ENCODE measurements around the gene VDAC1. TPM values are rescaled to one million over a fixed set of nuclear protein-coding genes. Genes with fewer than 3 reads are reported as not detected.
A peak's percentile ranks its signal among the peaks of the same experiment; 100 is the strongest.
"Not testable (repeated sequence)": the region's sequence is repeated elsewhere in the genome, so short reads cannot be mapped to it uniquely, and the experiment has no call there.

The VDAC1 gene, protein sequence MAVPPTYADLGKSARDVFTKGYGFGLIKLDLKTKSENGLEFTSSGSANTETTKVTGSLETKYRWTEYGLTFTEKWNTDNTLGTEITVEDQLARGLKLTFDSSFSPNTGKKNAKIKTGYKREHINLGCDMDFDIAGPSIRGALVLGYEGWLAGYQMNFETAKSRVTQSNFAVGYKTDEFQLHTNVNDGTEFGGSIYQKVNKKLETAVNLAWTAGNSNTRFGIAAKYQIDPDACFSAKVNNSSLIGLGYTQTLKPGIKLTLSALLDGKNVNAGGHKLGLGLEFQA
- 200 TPM for polyA plus RNA-seq (ENCODE audit: insufficient read length)
- long read RNA-seq, donor 1, transcript VDAC1-202 (9 exons, 1,807 nt): minor isoform, 25 of 159 reads
- long read RNA-seq, donor 1, transcript VDAC1-203 (9 exons, 1,873 nt): major isoform, 61 of 159 reads
- long read RNA-seq, donor 1, transcript VDAC1-207 (4 exons, 635 nt): minor isoform, 23 of 159 reads
- long read RNA-seq, donor 1, partial matches to known transcripts: 49 of 159 reads
- long read RNA-seq, donor 1, other reads (novel, unspliced or antisense): 0 of 159 reads
- long read RNA-seq, donor 2, transcript VDAC1-203 (9 exons, 1,873 nt): major isoform, 46 of 85 reads
- long read RNA-seq, donor 2, transcript VDAC1-202 (9 exons, 1,807 nt): minor isoform, 11 of 85 reads
- long read RNA-seq, donor 2, transcript VDAC1-207 (4 exons, 635 nt): minor isoform, 17 of 85 reads
- long read RNA-seq, donor 2, partial matches to known transcripts: 10 of 85 reads
- long read RNA-seq, donor 2, other reads (novel, unspliced or antisense): 0 of 85 reads
- long read RNA-seq, donor 3, transcript VDAC1-203 (9 exons, 1,873 nt): minor isoform, 33 of 87 reads
- long read RNA-seq, donor 3, transcript VDAC1-202 (9 exons, 1,807 nt): minor isoform, 8 of 87 reads
- long read RNA-seq, donor 3, transcript VDAC1-207 (4 exons, 635 nt): major isoform, 40 of 87 reads
- long read RNA-seq, donor 3, partial matches to known transcripts: 5 of 87 reads
- long read RNA-seq, donor 3, other reads (novel, unspliced or antisense): 0 of 87 reads
- long read RNA-seq, donor 4, partial matches to known transcripts: 0 of 4 reads
- long read RNA-seq, donor 4, other reads (novel, unspliced or antisense): 0 of 4 reads
- long read RNA-seq, donor 5, transcript VDAC1-203 (9 exons, 1,873 nt): major isoform, 87 of 174 reads
- long read RNA-seq, donor 5, transcript VDAC1-207 (4 exons, 635 nt): minor isoform, 59 of 174 reads
- long read RNA-seq, donor 5, transcript VDAC1-202 (9 exons, 1,807 nt): minor isoform, 17 of 174 reads
- long read RNA-seq, donor 5, partial matches to known transcripts: 6 of 174 reads
- long read RNA-seq, donor 5, other reads (novel, unspliced or antisense): 0 of 174 reads
- long read RNA-seq, donor 6, transcript VDAC1-202 (9 exons, 1,807 nt): minor isoform, 20 of 99 reads
- long read RNA-seq, donor 6, transcript VDAC1-203 (9 exons, 1,873 nt): major isoform, 34 of 99 reads
- long read RNA-seq, donor 6, transcript VDAC1-207 (4 exons, 635 nt): minor isoform, 18 of 99 reads
- long read RNA-seq, donor 6, partial matches to known transcripts: 26 of 99 reads
- long read RNA-seq, donor 6, other reads (novel, unspliced or antisense): 0 of 99 reads
- long read RNA-seq, donor 7, transcript VDAC1-207 (4 exons, 635 nt): minor isoform, 40 of 133 reads
- long read RNA-seq, donor 7, transcript VDAC1-202 (9 exons, 1,807 nt): minor isoform, 12 of 133 reads
- long read RNA-seq, donor 7, transcript VDAC1-203 (9 exons, 1,873 nt): major isoform, 64 of 133 reads
- long read RNA-seq, donor 7, partial matches to known transcripts: 13 of 133 reads
- long read RNA-seq, donor 7, other reads (novel, unspliced or antisense): 0 of 133 reads
- long read RNA-seq, donor 8, transcript VDAC1-207 (4 exons, 635 nt): major isoform, 15 of 39 reads
- long read RNA-seq, donor 8, transcript VDAC1-202 (9 exons, 1,807 nt): minor isoform, 7 of 39 reads
- long read RNA-seq, donor 8, transcript VDAC1-203 (9 exons, 1,873 nt): major isoform, 15 of 39 reads
- long read RNA-seq, donor 8, partial matches to known transcripts: 0 of 39 reads
- long read RNA-seq, donor 8, other reads (novel, unspliced or antisense): 0 of 39 reads

DNA sequence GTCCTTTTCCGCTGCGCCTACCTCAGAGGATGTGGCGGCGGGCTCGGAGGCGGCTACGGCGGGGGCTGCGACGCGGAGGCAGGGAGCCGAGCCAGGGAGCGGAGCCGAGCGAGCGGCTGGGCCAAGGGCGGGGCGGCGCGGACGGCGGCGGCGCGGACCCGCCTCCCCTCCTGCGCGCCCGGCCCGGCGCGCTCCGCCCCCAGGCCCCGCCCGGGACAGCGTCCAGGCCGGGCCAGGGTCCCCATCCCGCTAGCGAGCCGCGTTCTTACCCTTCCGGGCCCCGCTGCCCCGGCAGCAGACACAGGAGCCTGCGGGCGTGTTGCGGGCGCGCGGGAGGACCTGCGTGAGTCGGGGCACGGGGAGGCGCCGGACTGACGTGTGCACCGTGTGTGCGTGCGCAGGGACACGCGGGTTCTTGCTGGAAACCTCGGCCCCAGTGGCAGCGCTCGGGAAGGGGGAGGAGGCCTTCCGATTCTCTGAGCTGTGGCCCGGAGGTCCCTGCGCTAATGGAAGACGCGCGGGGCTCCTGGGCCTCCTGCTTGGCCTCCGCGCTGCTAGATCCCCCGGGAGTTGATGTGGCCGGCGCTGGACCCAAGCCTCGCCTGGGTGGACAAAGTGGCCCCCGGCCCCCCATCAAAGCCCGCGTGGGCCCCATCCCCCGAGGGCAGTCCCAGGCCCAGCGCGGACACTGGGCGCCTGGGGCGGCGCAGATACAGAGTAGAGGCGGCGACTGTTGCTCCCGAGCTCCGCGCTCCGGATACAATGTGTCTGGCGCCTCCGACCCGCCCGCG, at the start of gene VDAC1:
Gene VDAC1, minus strand, starts transcription at position 350 of the 791 bp plus-strand sequence. CDS start 11,963 bp downstream, outside the sequence.
- DNase-seq: peak; percentile 80

DNA sequence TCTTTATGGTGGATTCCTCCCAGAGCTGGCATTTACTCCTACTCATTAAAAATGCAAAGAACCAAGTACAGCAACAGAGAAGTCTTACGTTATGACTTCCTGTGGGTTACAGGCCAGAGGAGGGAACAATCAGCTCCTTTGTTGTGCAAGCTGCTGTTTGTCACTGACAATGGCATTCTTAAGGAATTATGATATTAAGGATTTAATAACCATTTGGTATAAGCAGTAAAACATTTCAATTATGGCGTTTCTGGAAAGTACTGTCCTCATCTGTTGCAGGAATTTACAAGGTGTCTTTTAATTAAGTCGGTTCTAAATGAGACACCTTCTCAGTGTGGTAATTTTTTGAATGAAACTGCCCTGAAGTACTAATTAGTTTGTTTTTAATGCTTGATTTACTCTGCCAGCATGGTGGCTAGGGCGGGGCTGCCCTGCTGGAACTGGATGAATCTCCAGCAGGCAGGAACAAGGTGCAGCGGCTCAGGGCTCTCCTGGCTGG, 49.1 kb upstream of the VDAC1 start:
- peak; percentile 25 for DNase-seq

DNA sequence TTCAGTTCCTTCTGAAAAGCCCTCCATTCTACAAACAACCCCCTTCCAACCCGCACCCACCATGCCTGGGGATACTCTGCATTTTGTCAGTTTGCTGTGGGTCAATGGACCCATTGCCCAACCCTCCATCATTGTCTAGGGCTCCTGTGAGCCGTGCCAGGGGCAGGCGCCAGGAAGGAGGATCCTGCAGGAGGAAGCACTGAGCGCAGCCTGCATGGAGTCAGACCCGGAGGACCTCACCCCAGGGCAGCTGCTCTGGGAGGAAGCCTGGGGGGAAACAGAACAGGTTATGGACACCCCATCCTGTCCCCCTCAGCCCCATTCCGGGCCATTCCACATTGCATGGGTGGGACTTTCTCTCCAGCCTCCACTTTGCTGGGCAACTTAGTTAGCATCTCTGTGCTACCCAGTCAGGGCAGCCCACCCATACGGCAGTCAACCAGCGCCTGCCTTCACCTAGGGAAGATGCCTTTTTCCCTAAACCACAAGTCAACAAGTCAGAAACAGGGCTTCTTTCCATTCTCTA, 48.6 kb upstream of the VDAC1 start:
- DNase-seq: no peak

DNA sequence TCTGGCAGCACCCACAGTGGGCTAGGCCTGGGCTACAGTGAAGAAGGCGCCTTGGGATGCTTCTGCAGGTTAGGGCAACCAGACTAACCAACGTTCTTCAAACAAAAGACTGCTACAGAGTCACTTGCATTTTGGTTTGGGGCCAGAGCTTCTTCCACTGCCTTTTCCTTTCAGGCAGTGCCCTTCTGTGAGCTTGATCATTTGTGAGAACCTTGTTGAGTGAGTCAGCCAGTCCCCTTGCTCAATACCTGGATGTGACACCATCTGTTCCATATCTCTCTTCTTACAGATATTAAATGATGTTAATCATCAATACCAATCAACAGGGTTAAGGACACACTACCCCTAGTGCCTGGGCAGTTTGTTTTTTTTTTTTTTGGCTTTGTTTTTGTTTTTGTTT, 46.5 kb upstream of the VDAC1 start:
- DNase-seq: no peak

DNA sequence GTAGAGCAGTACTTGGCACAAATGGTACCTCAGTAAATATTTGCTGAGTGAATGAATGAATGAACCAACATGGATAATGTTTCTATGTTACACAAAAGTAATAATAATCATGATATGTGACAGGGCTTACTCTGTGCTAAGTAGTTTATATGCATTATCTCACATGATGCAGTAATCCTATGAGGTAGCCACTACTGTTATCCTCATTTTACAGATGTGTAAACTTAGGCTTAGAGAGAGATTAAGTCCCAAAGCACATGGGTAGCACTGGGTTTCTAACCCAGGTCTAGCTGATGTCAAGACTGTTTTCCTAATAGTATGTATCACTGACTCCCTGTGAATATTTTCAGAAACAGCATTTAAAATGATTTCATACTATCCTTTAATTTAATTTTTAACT, 44.1 kb upstream of the VDAC1 start:
- no peak for DNase-seq

DNA sequence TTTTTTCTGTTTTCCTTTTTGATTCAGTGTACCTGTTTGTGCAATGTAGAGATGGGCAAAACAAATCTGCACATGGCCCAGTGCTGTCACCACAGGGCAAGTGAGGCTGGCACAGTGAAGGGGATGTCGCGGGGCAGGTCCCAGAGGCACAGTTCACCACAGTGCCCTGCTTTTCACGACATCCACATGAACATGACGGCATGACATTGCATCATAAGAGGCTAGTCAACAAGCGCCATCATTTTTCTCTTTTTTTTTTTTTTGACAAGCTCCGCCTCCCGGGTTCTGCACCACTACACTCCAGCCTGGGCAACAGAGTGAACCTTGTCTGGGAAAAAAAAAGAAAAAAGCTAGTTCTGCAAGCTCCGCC, 42.9 kb upstream of the VDAC1 start:
- DNase-seq: no peak

DNA sequence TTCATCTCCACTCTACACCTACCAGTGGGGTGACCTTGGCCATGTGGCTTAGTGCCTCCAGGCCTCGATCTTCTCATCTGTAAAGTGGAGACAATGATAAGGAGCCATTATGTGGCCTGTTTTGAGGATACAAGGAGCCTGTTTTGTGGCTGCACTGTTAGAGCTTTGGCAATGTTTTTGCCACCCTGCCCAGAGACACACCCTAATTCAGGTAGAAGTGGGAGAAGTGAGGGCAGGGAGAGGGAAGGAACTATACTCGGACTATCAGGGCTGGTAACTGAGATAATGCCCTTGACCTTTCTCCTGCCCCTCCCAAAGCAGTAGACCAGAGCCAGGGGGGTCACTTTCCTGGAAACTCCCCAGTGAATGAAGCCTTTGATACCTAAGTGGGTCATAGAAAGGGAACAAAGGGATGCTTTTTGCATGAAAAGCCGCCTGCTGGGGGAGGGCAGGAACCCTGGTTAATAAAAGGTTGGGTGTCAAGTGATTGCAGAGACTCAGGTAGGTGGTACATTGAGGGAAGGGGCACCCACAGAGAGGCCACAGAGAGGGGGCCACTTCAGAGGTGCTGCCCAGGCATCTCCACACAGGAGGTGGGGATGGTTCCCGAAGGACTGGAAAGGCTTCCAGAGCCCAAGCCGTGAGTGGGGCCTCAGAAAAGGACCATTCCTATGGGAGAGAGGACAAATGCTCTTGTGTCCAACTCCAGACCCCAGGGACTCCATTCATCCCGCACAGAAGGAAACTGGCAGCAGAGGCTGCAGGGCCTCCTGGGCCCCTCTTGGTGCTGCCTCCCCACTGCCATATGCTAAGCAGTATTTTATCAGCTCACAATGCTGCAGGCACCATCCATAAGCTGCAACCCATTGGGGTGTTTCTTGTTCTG, 42.3 kb upstream of the VDAC1 start:
- no peak for DNase-seq

DNA sequence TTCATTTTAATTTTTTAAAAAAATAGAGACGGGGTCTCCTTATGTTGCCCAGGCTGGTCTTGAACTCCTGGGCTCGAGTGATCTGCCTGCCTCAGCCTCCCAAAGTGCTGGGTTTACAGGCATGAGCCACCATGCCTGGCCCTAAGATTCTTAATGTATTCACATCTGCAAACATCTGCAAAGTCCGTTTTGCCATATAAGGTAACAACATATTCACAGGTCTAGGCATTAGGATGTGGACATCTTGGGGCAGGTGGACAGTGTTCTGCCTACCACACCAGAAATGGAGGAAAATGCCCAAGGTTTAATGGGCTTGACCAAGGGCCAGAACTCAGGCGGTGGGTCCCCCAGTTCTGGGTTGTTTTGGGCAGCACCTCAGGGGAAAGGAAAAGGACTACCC, 41.6 kb upstream of the VDAC1 start:
- no peak for DNase-seq

DNA sequence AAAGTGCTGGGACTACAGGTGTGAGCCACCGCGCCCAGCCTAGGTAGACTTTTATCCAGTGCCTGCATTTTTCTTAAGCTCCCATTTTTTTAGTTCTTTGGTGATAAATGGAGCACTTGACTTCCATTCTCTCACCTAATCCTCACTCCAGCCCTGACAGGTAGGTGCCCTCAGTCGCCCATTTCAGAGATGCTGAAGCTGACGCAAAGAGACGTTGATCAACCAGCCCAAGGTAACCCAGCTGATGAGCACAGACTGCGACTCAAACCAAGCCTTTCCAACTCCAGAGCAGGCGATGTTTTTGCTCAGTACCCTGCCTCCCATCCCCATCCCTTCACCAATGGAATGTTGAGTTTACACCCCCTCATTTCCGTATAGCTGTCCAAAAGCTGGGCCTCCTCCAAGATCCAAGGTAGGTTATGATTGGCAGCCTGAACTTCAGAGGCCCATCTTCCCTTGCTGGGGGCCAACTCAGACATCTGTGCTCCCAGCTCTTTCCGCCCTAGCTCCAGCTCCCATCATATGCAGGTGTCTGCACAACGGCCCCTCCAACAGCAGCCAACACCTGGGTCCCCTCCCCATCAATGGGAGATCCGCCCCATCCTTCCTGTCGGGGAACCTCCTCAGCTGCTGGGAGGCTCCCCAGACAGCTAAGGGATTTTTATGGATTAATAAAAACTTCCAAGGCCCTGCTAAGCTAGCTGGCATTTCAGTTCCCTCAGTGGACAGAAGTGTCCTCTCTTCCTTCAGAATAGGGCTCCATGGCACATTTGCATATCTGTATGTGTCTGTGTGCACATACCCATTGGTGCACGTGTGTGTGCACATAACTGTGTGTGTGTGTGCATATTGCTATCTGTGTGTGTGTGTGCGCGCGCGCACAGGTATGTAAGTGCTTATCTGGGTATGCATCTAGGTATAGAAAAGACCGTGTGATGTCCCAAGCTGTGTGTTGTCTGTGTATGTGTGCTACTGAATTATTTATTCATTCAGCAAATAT, 39.3 kb upstream of the VDAC1 start:
- DNase-seq: no peak

DNA sequence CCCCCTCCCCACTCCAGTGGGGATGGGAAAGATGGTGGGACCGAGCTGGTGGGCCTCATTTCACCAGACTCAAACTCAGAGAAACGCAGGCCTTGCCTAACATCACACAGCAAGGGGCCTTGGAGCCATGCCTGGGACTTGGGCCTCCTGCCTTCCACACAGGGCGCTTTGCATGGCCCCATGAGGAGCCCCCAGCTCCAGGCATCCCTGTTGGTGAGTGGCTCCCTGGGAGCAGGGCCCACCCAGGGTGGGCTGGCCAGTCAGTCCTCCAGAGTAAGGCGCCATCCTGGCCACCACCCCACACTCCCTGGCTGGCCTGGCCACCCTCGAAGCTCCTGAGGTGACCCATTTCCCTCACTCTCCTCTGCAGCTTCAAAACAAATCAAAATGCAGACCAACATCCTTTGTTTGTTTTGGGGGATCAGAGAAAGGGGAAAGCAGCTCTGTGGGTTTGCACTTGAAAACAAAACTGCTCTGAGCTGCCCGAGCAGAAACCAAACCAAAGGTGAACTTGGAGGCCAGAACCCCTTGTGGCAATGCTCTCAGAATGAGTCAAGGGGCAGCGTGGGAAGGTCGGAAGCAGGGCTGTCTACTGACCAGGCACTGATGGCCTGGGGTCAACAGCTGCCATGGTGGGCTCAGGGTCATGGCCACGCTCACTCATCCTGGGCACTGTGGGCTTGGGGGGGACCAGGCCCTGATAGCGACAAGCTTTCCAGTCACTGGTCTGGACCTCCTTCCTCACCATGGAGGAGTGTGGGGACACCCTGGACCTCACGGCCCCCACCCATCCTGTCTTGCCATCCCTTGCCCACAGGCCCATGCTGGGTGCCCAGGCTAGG, 37.0 kb upstream of the VDAC1 start:
- DNase-seq: no peak

DNA sequence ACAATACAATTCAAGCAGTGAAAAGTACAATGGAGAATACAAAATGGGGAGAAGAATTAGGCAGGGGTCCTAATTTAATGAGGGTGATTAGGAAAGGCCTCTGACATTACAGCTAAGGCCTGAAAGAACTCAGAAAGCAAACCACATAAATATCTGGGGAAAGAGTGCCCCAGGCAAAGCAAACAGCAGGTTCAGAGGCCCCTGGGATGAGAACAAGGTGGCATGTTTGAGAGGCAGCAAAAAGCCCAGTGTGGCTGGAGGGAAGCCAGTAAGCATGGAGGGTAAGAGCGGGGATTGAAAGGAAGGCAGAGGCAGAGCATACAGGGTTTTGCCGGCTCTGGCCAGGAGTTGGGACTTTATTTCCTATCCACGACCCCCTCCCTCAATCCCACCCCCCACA, 33.4 kb upstream of the VDAC1 start:
- DNase-seq: no peak

DNA sequence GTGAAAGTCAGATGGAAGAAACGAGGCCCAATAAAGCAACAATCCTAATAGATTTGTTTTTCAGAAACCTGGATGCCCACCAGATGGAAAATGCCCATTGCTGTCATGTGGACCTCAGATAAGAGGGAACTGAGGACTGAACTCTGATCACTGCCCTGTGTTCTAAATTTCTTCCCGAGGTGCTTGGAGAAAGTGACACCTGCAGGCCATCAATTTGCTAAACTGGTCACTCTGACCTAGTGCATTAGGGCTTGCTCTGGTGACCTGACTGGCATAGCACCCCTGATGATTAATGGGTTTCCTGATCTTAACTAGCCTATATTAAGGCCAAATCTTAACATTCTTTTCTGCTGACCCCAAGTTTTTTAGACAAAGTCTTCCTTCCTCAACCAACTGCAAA, 32.4 kb upstream of the VDAC1 start:
- DNase-seq: no peak

DNA sequence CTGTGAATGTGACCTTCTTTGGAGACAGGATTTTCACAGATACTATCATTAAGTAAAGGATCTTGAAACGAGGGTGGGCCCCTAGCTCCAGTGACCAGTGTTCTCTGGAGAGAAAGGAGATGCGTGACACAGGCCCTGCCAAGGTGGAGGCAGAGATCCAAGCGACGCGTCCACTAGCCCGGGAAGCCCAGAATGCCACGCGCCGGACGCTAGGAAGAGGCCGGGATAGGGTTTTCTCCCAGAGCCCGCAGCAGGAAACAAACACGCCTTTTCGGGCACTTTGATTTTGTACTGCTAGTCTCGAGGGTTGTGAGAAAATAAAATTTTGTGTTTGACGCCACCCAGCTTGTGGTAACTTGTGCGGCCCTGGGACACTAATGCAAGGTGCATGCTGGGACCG, 29.6 kb upstream of the VDAC1 start:
- DNase-seq: no peak

DNA sequence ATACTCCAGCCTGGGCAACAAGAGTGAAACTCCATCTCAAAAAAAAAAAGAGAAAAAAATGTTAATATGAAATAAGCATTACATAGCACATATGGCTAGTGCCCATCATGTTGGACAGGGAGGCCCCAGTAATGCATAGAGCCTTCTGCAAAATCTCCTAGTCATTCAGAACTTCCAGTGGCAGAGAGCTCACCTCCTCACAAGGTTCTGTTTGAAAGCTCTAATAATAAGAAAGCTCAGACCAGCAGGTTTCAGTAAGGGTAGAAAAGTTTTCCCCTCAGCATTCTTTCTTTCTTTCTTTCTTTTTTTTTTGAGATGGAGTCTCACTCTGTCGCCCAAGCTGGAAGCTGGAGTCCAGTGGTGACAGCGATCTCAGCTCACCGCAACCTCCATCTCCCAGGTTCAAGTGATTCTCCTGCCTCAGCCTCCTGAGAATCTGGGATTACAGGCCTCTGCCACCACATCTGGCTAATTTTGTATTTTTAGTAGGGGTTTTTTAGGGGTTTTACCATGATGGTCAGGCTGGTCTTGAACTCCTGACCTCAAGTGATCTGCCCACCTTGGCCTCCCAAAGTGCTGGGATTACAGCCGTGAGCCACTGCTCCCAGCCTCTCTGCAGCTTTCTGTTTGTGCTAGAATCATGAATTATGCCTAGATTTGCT, 25.7 kb upstream of the VDAC1 start:
- DNase-seq: not testable (repeated sequence)

DNA sequence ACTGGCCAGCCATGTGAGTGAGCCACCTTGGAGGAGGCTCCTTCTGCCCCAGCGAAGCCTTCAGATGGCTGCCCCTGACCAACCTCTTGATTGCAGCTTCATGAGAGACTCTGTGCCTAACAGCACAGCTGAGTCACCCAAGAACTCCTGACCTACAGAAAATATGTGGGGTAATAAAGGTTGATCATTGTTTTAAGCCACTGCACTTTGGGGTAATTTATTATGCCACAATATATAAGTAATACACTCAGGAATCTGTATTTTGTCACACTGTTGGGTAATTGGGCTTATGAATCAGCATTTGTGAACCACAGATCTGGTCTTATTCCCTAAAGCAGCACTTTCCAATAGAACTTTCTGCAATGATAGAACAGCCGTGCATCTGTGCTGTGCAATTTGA, 24.4 kb upstream of the VDAC1 start:
- DNase-seq: no peak
